Melanocyte of skin (primary cell): ENCODE results near the gene KRT82. TPM values are rescaled to one million over a fixed set of nuclear protein-coding genes. Genes with fewer than 3 reads are reported as not detected.

Experiments used
- total RNA-seq, 2 donors: library from RNA; depleted of rRNA; stranded (reverse); fragments of >200 nt; gene quantifications; 2 replicates each; pipeline ENCODE4 v1.2.3, GENCODE V29; 2012

KRT82 gene
- not detected for total RNA-seq

DNA sequence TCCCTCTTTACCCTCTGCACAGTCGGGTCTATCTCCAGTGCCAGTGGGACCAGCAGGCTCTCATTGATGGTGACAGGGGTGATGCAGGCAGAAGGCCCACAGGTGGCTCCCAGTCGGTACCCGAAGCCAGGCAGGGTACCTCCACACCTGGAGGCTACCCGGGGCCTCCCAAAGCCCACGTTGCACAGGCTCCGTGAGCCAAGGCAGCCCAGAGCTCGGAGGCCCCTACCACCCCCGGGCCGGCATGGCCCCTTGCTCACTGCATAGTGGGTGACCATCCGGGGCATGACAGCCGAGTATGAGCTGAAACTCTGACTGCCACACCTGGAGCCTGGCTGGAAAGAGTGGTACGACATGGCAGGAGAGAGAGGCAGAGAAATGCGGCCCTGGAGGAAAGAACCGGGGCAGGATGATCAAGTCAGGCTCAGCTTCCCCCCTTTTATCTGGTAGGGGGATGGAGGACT is at the start of gene KRT82:
Gene KRT82 (minus strand): TSS at position 414 of the 464 bp plus-strand sequence. CDS start 58 bp downstream, at position 356.

DNA sequence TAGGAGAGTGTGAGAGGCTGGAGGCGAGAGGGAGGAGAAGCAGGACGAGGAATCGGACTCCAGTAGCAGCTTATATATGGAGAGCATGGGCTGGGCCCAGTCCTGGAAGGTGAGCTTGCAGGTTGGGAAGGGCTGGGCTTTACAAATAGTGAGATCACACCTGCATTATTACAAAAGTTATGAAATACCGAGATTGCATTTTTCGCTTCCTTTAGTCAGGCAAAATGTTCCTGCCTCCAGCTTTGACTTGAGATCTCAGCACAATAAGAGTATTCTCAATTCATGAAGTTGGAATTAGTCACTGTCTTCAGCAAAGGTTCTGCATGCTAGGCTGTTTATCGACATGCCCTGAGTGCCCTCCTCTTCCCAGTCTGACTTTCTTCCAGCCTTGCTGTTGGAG is 46.0 kb upstream of the KRT82 start, which contains the start of gene KRT6B:
Gene KRT6B (minus strand): TSS at position 46 of the 400 bp plus-strand sequence. CDS start 68 bp downstream, outside the sequence.

DNA sequence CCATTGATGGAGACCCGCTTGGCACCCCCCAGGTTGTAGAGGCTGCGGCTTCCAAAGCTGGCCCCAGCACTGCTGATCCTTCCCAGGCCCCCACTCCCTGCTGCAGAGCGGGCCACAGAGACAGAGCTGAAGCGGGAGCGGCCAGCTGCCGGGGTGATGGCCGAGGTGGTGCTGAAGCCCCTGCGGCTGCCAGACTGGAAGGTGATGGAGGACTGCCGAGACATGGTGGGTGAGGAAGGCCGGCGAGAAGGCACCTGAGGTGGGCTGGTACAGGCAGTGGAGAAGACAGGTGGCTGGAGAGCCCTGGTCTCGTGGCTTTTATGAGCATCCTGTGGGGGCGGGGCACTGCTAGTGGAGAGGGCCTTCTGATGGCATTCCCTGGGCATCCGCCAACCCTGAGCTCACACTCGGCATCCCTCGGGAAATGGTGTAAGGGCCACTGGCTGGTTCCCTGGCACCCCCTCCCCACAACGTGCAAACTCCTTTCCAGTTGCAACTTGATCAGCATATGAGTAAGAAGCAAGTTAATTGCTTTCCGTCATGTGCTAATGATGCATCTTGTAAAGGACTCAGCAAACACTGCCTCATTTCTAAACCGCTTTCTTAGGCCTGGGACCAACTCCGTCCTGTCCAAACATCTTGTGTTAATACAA is 28.1 kb upstream of the KRT82 start, which contains the start of gene KRT75:
Gene KRT75 (minus strand): TSS at position 291 of the 653 bp plus-strand sequence. CDS start 67 bp downstream, at position 224.

DNA sequence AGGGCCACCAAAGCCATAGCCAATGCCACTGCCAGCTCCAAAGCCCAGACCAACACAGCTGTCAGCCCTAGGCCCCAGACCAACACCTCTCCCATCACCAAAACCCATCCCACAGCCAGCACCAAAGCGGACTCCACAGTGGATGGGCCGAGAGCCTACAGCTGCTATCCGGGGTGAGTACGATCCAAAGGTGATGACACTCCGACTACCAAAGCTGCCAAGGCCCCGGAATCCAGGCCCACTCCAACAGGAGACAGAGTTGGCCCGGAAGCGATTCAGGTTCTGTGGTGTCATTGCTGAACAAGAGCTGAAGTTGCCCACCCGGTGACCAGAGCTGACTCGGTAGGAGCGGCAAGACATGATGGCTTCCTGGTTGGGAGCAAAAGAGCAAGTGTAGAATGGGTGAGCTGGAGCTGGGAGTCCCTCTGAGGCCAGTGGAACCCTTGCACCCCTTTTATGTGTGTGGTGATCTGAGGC is 20.9 kb downstream of the KRT82 start, which contains the start of gene KRT84:
Gene KRT84 (minus strand): TSS at position 427 of the 477 bp plus-strand sequence. CDS start 67 bp downstream, at position 360.

DNA sequence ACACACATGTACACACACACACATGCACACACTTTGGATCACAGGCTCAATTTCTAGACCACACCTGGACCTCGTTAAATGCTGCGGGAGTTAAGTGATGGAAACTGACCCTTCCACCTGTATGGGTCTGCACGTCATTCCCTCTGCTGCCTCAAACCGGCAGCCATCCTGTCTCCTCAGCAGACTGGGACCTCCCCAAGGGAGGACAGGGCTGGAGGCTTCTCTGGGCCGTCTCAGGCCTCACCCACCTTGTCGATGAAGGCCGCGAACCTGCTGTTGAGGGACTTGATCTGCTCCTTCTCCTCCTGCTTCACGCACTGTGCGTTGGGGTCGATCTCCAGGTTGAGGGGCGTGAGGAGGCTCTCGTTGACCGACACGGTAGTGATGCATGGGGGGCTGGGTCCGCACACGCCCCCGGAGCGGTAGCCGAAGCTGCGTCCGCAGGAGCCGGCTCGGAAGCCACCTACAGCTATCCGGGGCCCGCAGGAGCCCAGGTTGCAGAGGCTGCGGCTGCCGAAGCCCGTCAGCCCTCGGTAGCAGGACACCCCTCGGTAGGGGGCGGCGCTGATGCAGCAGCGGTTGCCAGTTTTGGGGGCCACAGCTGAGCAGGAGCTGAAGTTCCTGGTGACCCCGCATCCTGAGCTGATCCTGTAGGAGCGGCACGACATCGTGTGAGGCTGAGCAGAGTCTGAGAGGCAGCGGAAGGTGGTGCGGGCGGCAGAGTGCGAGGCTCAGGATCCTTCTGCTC is 39.2 kb downstream of the KRT82 start, which contains the start of gene KRT85:
Gene KRT85 (minus strand): TSS at position 744 of the 748 bp plus-strand sequence. CDS start 76 bp downstream, at position 668.

Other genes starting within 250 kb of the KRT82 start
- under 1 TPM in 1 of 2 donors, not detected in 1; under 0.01 TPM for gene KRT80, start 214.3 kb downstream of the KRT82 start, total RNA-seq
- under 1 TPM; under 0.01 to 1.00 TPM for gene KRT7, start 173.1 kb downstream of the KRT82 start, total RNA-seq
- not detected for gene KRT86, start 131.7 kb downstream of the KRT82 start, total RNA-seq
- gene KRT81, start 114.8 kb downstream of the KRT82 start, total RNA-seq: not detected
- gene KRT83, start 84.9 kb downstream of the KRT82 start, total RNA-seq: not detected
- gene KRT85, start 38.9 kb downstream of the KRT82 start, total RNA-seq: not detected
- not detected for gene KRT84, start 20.7 kb downstream of the KRT82 start, total RNA-seq
- gene KRT75, start 28.0 kb upstream of the KRT82 start, total RNA-seq: not detected
- gene KRT6B, start 45.8 kb upstream of the KRT82 start, total RNA-seq: under 1 TPM in 1 of 2 donors, not detected in 1; 0.34 TPM
- not detected for gene KRT6C, start 67.5 kb upstream of the KRT82 start, total RNA-seq
- gene KRT6A, start 86.9 kb upstream of the KRT82 start, total RNA-seq: 1 to 10 TPM in 1 of 2 donors, not detected in 1; 1.0 TPM
- gene KRT5, start 114.1 kb upstream of the KRT82 start, total RNA-seq: under 1 TPM in 1 of 2 donors, not detected in 1; 0.69 TPM
- gene KRT71, start 146.8 kb upstream of the KRT82 start, total RNA-seq: not detected
- gene KRT74, start 167.5 kb upstream of the KRT82 start, total RNA-seq: not detected
- gene KRT72, start 195.1 kb upstream of the KRT82 start, total RNA-seq: not detected
- not detected for gene KRT73, start 212.2 kb upstream of the KRT82 start, total RNA-seq
- gene KRT2, start 245.9 kb upstream of the KRT82 start, total RNA-seq: not detected